ENCODE results near the gene MYRFL. TPM values are rescaled to one million over a fixed set of nuclear protein-coding genes. Genes with fewer than 3 reads are reported as not detected.

MYRFL gene
- total RNA-seq, 1 experiment from 2014 or later: 0.57 TPM

- no peak overlapping the region for H3T11ph ChIP-seq (ENCODE audit: low read length)
- no peak overlapping the region for H2AK5ac ChIP-seq (ENCODE audit: insufficient read length, low read length)
- no peak for TF ChIP-seq CTCF (conservative IDR thresholded peaks at IDR 0.05)
- H2BK12ac ChIP-seq (ENCODE audit: insufficient read length, low read depth, low read length): no peak overlapping the region
- no peak overlapping the region for H3K18ac ChIP-seq (ENCODE audit: insufficient read length, low read depth, low read length)
- Mint-ChIP-seq H3K4me1 (no peaks in the 10 kb centered on the region), H3K27me3 (ENCODE audit: low read depth) (no peaks in the 10 kb centered on the region; the same call in none of the 2 replicates), H3K9me3 (peaks cover 45 to 50% of the 10 kb centered on the region in 2 experiments), H3K27ac (no peak overlapping the region), H3K4me3 (no peak overlapping the region), H3K36me3 (ENCODE audit: insufficient read depth in 1 of 3, low read depth in 3 of 3) (peaks cover 45 to 73% (median 57%) of the 10 kb centered on the region in 3 experiments)
- H3K56ac ChIP-seq (ENCODE audit: insufficient read length, low read depth, low read length): no peak overlapping the region
- H3K4me2 ChIP-seq (ENCODE audit: insufficient read depth, insufficient read length, low read length): no peak overlapping the region
- H2BK20ac ChIP-seq (ENCODE audit: low read depth, low read length, poor library complexity, severe bottlenecking): no peak overlapping the region
- no peak overlapping the region for H2BK15ac ChIP-seq (ENCODE audit: low read depth, low read length)
- no peaks in the 10 kb centered on the region for H3K27me3 ChIP-seq (ENCODE audit: insufficient read depth, low read length)
- no peak overlapping the region for H3K23ac ChIP-seq (ENCODE audit: insufficient read length, low read depth, low read length)
- no peak overlapping the region for H3K27ac ChIP-seq (ENCODE audit: insufficient read length, low read depth, low read length)
- no peak overlapping the region for H2AFZ ChIP-seq (ENCODE audit: low read length)
- H3K23me2 ChIP-seq (ENCODE audit: insufficient read length, low read depth, low read length, poor library complexity, severe bottlenecking): no peaks in the 10 kb centered on the region
- H2BK120ac ChIP-seq (ENCODE audit: low read depth, low read length, poor library complexity, severe bottlenecking): no peak overlapping the region
- no peaks in the 10 kb centered on the region for H3K4me1 ChIP-seq (ENCODE audit: insufficient read depth, low read length)
- no peak overlapping the region for H4K8ac ChIP-seq (replicated peaks; ENCODE audit: insufficient read length, low read depth, low read length)
- no peaks in the 10 kb centered on the region for H3K79me2 ChIP-seq (ENCODE audit: insufficient read depth, low read length)
- H3K14ac ChIP-seq (ENCODE audit: insufficient read depth, low read length): no peak overlapping the region
- H2BK5ac ChIP-seq (ENCODE audit: insufficient read length, low read length): no peak overlapping the region
- no peak overlapping the region for H3K4ac ChIP-seq (ENCODE audit: low read depth, low read length)
- H4K91ac ChIP-seq (ENCODE audit: insufficient read length, low read depth, low read length): no peak overlapping the region
- no peak overlapping the region for H4K5ac ChIP-seq (ENCODE audit: insufficient read length, low read depth, low read length)
- no peaks in the 10 kb centered on the region for H3K79me1 ChIP-seq (ENCODE audit: insufficient read depth, low read depth, low read length, poor library complexity, severe bottlenecking)
- no CpG with 5 or more reads among the region's 4 CpGs for WGBS (ENCODE audit: extremely low coverage, insufficient read length, low lambda C conversion rate)
- peaks cover 11% of the 10 kb centered on the region for H3K9me3 ChIP-seq (ENCODE audit: control insufficient read depth, low read depth, low read length)
- no peak for DNase-seq
- H3K9ac ChIP-seq (ENCODE audit: extremely low read depth, insufficient read length, low read length): no peak overlapping the region
- no peaks in the 10 kb centered on the region for H4K20me1 ChIP-seq (ENCODE audit: control insufficient read depth, insufficient read depth, insufficient read length)
These were observed 14.0 kb upstream of the MYRFL start for GRCh38 chr12:69810870-69811498.
